HEK293T (cell line): Measurements from ENCODE around the gene MNAT1.
"Not testable (repeated sequence)": the region's sequence is repeated elsewhere in the genome, so short reads cannot be mapped to it uniquely, and the experiment has no call there.

Experiments
- CTCF ChIA-PET: fragments of 350-600 bp; formaldehyde crosslinking; extraction: SDS; loops from one replicate; lab custom pipeline; 2021; ENCODE audit warnings: antibody characterized with exemption, inconsistent platforms; lab: Yijun Ruan, JAX
- POLR2A ChIA-PET: fragments of 350-600 bp; formaldehyde crosslinking; extraction: SDS; loops from one replicate; lab custom pipeline; 2020; ENCODE audit warnings: antibody characterized with exemption, inconsistent platforms; lab: Yijun Ruan, JAX
- DNase-seq: peaks from one replicate; pipeline ENCODE4 v3.0.0; 2012; ENCODE audit warnings: mixed read lengths; ENCODE audit errors: extremely low spot score
- ARNT ChIP-seq: fragments of 450-650 bp; IDR thresholded peaks from 2 replicates; pipeline ENCODE4 v1.6.1; 2017; ENCODE audit warnings: mild to moderate bottlenecking
- BHLHE40 ChIP-seq: fragments of 450-650 bp; IDR thresholded peaks from 2 replicates; pipeline ENCODE4 v1.6.1; 2016; ENCODE audit warnings: mild to moderate bottlenecking, moderate library complexity, borderline replicate concordance
- CTBP1 ChIP-seq: fragments of 450-650 bp; IDR thresholded peaks from 2 replicates; pipeline ENCODE4 v1.6.1; 2016; ENCODE audit warnings: borderline replicate concordance
- ELF4 ChIP-seq: fragments of 450-650 bp; IDR thresholded peaks from 2 replicates; pipeline ENCODE4 v1.6.1; 2017; ENCODE audit warnings: antibody characterized with exemption
- FOXA1 ChIP-seq: fragments of 450-650 bp; IDR thresholded peaks from 2 replicates; pipeline ENCODE4 v1.6.1; 2016; ENCODE audit warnings: mild to moderate bottlenecking
- FOXK2 ChIP-seq: fragments of 450-650 bp; IDR thresholded peaks from 2 replicates; pipeline ENCODE4 v1.6.1; 2016; ENCODE audit warnings: mild to moderate bottlenecking
- FOXM1 ChIP-seq: fragments of 450-650 bp; IDR thresholded peaks from 2 replicates; pipeline ENCODE4 v1.6.1; 2017; ENCODE audit warnings: mild to moderate bottlenecking, borderline replicate concordance
- HDGF ChIP-seq: fragments of 450-650 bp; IDR thresholded peaks from 2 replicates; pipeline ENCODE4 v1.6.1; 2017; ENCODE audit warnings: antibody characterized with exemption, borderline replicate concordance
- L3MBTL2 ChIP-seq: fragments of 450-650 bp; conservative IDR thresholded peaks from 2 replicates; pipeline ENCODE4 v1.6.1; 2016; ENCODE audit warnings: mild to moderate bottlenecking
- LEF1 ChIP-seq: fragments of 450-650 bp; IDR thresholded peaks from 2 replicates; pipeline ENCODE4 v1.6.1; 2017; ENCODE audit warnings: mild to moderate bottlenecking, borderline replicate concordance
- NFRKB ChIP-seq: fragments of 450-650 bp; IDR thresholded peaks from 2 replicates; pipeline ENCODE4 v1.6.1; 2016; ENCODE audit warnings: mild to moderate bottlenecking, moderate library complexity
- PKNOX1 ChIP-seq: fragments of 450-650 bp; IDR thresholded peaks from 2 replicates; pipeline ENCODE4 v1.6.1; 2016
- SP1 ChIP-seq: fragments of 450-650 bp; IDR thresholded peaks from 2 replicates; pipeline ENCODE4 v1.6.1; 2017
- SUZ12 ChIP-seq: fragments of 450-650 bp; IDR thresholded peaks from 2 replicates; pipeline ENCODE4 v1.6.1; 2016; ENCODE audit warnings: mild to moderate bottlenecking
- TARDBP ChIP-seq: fragments of 450-650 bp; IDR thresholded peaks from 2 replicates; pipeline ENCODE4 v1.6.1; 2016
- ZNF384 ChIP-seq: fragments of 450-650 bp; IDR thresholded peaks from 2 replicates; pipeline ENCODE4 v1.6.1; 2016

The MNAT1 gene

GRCh38 chr14:60768602-60769001 lies 34.0 kb downstream of the MNAT1 start:
- CTCF ChIA-PET = no interaction called here
- POLR2A ChIA-PET = no interaction called here
- no peak for DNase-seq

GRCh38 chr14:60771117-60771516 lies 36.6 kb downstream of the MNAT1 start:
- ChIA-PET CTCF (no interaction called here), POLR2A (no interaction called here)
- no peak for DNase-seq
- TF ChIP-seq NFRKB = no peak
- TF ChIP-seq HDGF = no peak
- no peak for TF ChIP-seq ELF4
- TF ChIP-seq SP1 = no peak
- TF ChIP-seq TARDBP = no peak
- TF ChIP-seq FOXM1 = no peak

More at GRCh38 chr14:60768602-60769001, 34.0 kb downstream of the MNAT1 start:
- TF ChIP-seq BHLHE40 (no peak), FOXA1 (no peak), FOXK2 (no peak), SP1 (no peak)

GRCh38 chr14:60773558-60773957 lies 39.0 kb downstream of the MNAT1 start:
- TF ChIP-seq HDGF (no peak), FOXM1 (no peak), LEF1 (no peak)
- ChIA-PET POLR2A (no interaction called here), CTCF (no interaction called here)
- no peak for DNase-seq

- ChIA-PET POLR2A (no interaction called here), CTCF (no interaction called here)
- TF ChIP-seq FOXK2 (no peak), BHLHE40 (no peak), FOXA1 (no peak), SP1 (no peak), NFRKB (no peak), ZNF384 (no peak), PKNOX1 (no peak), FOXM1 (no peak), ELF4 (no peak), ARNT (no peak)
- DNase-seq = no peak
These were observed 40.7 kb downstream of the MNAT1 start for GRCh38 chr14:60775296-60775695.

- POLR2A ChIA-PET = no interaction called here
- TF ChIP-seq PKNOX1 (no peak), SP1 (no peak), HDGF (no peak), L3MBTL2 (no peak), ARNT (no peak), FOXA1 (no peak), SUZ12 (no peak), NFRKB (no peak), ELF4 (no peak), TARDBP (no peak), FOXM1 (no peak), LEF1 (no peak), ZNF384 (no peak), BHLHE40 (no peak), CTBP1 (no peak), FOXK2 (no peak)
- CTCF ChIA-PET = no interaction called here
- no peak for DNase-seq
These were observed 43.5 kb downstream of the MNAT1 start for GRCh38 chr14:60777856-60778578.

- POLR2A ChIA-PET, CTCF ChIA-PET, DNase-seq: not testable (repeated sequence)
These were observed 45.4 kb downstream of the MNAT1 start for GRCh38 chr14:60779745-60780514.

GRCh38 chr14:60780558-60780957 lies 46.0 kb downstream of the MNAT1 start:
- POLR2A ChIA-PET, CTCF ChIA-PET, DNase-seq: not testable (repeated sequence)

GRCh38 chr14:60786905-60787304 lies 52.3 kb downstream of the MNAT1 start:
- no peak for DNase-seq
- ChIA-PET CTCF (no interaction called here), POLR2A (no interaction called here)
- no peak for TF ChIP-seq FOXK2
- TF ChIP-seq FOXA1 = no peak
- TF ChIP-seq BHLHE40 = no peak
- TF ChIP-seq SUZ12 = no peak
